GM12878 (cell line): ENCODE measurements around the gene NTMT2. TPM values are rescaled to one million over a fixed set of nuclear protein-coding genes. Genes with fewer than 3 reads are reported as not detected.

ENCODE experiments used
- microRNA-seq: library from miRNA; unstranded; fragments of <30 nt; microRNA quantifications from one replicate; pipeline ENCODE4, GENCODE V29; 2018
- polyA plus RNA-seq, 11 experiments: library from polyadenylated mRNA; depleted of rRNA in 4 of 11; unstranded in 6 of 11; stranded (reverse) in 5 of 11; fragments of >200 nt; fragmentation: Nextera tagmentation in 4 of 11; fragmentation: Illumina TruSeq in 1 of 11; extraction: Ambion mirVana in 4 of 11; extraction: Trizol in 1 of 11; gene quantifications; 1 replicate in 1 of 11; 2 replicates in 10 of 11; pipeline versions ENCODE4 v1.2.1 to v1.2.3, GENCODE V29; 2011 to 2016; ENCODE audit warnings: inconsistent platforms in 2 of 11, missing spikeins in 2 of 11, low read depth in 1 of 11
- small RNA-seq: library from RNA; depleted of rRNA; stranded (forward); fragments of <200 nt; gene quantifications from one replicate; pipeline ENCODE3, GENCODE V24; 2014
- total RNA-seq, 4 experiments: library from RNA; depleted of rRNA in 3 of 4; stranded (reverse); fragments of >200 nt in 3 of 4; fragmentation: Illumina TruSeq in 1 of 4; extraction: Trizol in 1 of 4; gene quantifications; 2 replicates each; pipeline versions ENCODE4 v1.2.1 to v1.2.3, GENCODE V29; 2013 to 2021

NTMT2 gene
- total and polyA plus RNA-seq, 10 of the 15 experiments (the other 5 are each of a cell fraction or from before 2014, with no cell fraction given) = not detected

Small RNA genes within 50 kb of the gene (microRNA-seq; reads per million reads assigned to microRNA genes)
- gene MIR3119-1 (not detected), gene MIR3119-2 (not detected)

Small RNA genes within 50 kb of the gene (small RNA-seq; reads per million reads assigned to genes)
- gene MIR3119-2 = not detected

Other genes starting within 250 kb of the NTMT2 start
- gene KIFAP3, start 71.3 kb upstream of the NTMT2 start, total RNA-seq (2014; rRNA removed) = 13.7 and 18.4 TPM in 2 replicates
- gene KIFAP3, start 71.3 kb upstream of the NTMT2 start, total RNA-seq (2014; rRNA removed; fragmentation: Illumina TruSeq; extraction: Trizol) = 19.9 and 21.0 TPM in 2 replicates
- 18.0 and 20.0 TPM in 2 replicates for gene KIFAP3, start 71.3 kb upstream of the NTMT2 start, total RNA-seq (2021)
- 100 and 156 TPM in 2 replicates for gene KIFAP3, start 71.3 kb upstream of the NTMT2 start, polyA plus RNA-seq (2011; rRNA removed)
- 20.9 and 25.1 TPM in 2 replicates for gene KIFAP3, start 71.3 kb upstream of the NTMT2 start, polyA plus RNA-seq (2014; fragmentation: Illumina TruSeq; extraction: Trizol)
- gene KIFAP3, start 71.3 kb upstream of the NTMT2 start, polyA plus RNA-seq (2014; fragmentation: Nextera tagmentation; extraction: Ambion mirVana) = 10 to 100 TPM; 15.8 to 16.9 TPM
- 12.2 and 13.8 TPM in 2 replicates for gene KIFAP3, start 71.3 kb upstream of the NTMT2 start, polyA plus RNA-seq (2014; rRNA removed)
- 10 to 100 TPM; 19.8 to 22.7 TPM for gene KIFAP3, start 71.3 kb upstream of the NTMT2 start, polyA plus RNA-seq (2016; fragmentation: Nextera tagmentation; extraction: Ambion mirVana)